Inflammatory macrophage (primary cell): ENCODE data around the gene FGF11.

Experiments used
- DNase-seq, 2 donors: peaks; one replicate each; pipeline ENCODE4 v3.0.0-alpha.2; 2020 to 2022

The FGF11 gene

GRCh38 chr17:7431231-7431630, 8.1 kb upstream of the FGF11 start:
- no peak for DNase-seq

DNA sequence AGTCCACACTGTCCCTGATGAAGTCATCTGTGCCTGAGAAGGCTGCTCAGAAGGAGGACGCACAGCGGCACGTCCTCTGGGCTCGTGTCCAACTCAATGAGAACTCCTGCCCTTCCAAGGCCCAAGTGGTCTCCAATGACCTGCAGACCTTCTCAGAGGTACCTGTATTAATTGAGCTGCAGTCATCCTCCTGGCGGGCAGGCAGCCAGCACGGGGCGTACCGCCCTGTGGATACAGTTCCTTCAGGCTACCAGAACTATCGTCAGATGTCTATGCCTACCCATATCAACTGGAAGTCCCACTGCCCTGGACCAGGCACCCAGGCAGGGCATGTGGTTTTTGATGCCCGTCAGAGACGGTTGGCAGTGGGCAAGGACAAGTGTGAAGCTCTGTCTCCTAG, 7.0 kb upstream of the FGF11 start:
- no peak for DNase-seq

GRCh38 chr17:7435676-7436555, 3.4 kb upstream of the FGF11 start:
- peak; percentile 69 to 73 for DNase-seq

- DNase-seq, result peak; percentile 76 to 85
Measured at GRCh38 chr17:7436556-7437368, 2.5 kb upstream of the FGF11 start.

DNA sequence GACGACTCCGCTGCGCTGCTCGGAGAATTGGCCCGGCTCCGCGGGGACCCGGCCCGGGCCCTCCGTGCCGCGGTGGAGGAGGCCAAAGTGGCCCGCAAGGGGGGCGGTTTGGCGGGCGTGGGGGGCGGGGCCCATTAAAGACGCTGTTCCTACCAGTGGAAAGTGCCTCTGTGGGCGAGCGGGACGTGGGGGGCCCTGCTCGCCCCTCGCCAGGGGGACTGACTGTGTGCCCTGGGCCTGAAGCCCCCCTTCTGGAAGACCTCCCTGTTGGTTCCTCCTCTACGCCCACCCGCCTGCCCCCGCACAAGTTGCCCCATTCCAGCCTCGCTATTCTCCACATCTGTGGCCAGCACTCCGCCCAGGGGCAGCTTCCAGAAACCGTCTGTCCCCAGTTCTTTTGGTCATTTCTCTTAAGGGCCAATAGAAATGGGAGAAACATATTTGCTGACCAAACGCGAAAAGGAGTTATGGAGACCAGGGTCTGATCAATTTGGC, 1.9 kb upstream of the FGF11 start:
- DNase-seq, result no peak

- DNase-seq, result peak; percentile 48 to 54
Measured at GRCh38 chr17:7437950-7438614, 1.2 kb upstream of the FGF11 start.

- no peak for DNase-seq
Measured at GRCh38 chr17:7438656-7439460, 454 bp upstream of the FGF11 start.

DNA sequence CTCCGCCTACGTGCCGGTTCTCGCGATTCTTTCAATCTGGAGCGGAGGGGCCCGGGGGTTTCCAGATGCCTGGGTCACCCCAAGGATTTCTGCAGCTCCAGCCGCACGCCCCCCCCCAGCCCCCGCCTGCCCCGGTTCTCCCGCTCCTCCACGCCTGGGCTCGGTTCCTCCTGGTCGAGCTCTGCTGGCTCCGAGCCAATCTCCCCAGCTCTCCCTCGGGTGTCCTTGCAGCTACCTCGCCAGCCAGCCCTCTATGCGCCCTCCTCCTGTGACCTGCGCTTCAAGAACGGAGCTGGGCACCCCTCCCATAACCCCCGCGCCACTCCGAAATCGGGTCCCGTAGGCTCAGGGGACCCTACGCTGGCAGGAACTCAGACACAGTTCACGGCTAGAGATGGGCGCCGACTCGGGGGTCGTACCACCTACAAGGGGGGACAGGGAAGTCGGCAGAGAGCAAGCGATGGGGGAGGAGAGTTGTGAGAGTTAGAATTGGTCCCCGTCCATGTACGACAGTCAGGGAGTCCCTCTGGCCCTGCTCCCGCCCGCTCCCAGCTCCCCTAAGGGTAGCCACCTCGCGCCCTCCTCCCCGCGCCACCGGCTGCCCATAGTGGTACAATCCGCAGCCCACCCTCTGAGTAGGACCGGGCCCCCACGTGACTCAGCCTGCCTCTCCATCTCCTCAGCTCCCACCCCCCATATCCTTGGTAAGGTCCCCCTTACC, 961 bp downstream of the FGF11 start:
- peak in 1 of 2 donors; percentile 27 for DNase-seq

- no peak for DNase-seq
Measured at GRCh38 chr17:7440834-7441195, 1.5 kb downstream of the FGF11 start.

DNA sequence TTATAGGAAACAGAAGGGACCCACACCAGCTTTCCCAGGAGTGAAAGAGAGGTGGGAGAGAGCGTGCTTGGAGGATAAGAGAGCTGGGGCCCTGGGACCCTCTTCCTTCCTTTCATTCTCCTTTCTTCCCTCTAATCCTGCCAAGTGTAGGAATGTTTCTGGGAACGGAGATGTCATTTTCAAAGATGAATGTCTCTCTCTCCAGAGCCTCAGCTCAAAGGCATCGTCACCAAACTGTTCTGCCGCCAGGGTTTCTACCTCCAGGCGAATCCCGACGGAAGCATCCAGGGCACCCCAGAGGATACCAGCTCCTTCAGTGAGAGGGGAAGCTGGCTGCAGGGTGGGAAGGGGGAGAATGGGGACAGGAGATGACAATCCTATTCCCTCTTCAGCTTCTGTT, 2.0 kb downstream of the FGF11 start:
- no peak for DNase-seq

DNA sequence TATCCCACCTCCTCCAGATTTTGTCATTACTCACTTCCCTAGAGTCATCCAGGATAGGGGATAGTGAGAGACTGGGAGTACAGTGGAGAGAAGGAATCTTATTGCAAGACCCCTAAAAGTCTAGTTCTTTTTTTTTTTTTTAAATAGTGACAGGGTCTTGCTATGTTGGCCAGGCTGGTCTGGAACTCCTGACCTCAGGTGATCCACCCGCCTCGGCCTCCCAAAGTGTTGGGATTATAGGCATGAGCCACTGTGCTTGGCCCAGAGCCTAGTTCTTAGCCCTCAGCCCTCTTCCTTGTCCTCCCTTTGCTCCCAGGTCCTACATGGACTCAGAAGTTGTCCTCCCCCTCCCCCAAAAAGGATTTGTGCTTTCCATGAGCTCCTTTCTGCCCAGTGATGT, 2.8 kb downstream of the FGF11 start:
- no peak for DNase-seq

DNA sequence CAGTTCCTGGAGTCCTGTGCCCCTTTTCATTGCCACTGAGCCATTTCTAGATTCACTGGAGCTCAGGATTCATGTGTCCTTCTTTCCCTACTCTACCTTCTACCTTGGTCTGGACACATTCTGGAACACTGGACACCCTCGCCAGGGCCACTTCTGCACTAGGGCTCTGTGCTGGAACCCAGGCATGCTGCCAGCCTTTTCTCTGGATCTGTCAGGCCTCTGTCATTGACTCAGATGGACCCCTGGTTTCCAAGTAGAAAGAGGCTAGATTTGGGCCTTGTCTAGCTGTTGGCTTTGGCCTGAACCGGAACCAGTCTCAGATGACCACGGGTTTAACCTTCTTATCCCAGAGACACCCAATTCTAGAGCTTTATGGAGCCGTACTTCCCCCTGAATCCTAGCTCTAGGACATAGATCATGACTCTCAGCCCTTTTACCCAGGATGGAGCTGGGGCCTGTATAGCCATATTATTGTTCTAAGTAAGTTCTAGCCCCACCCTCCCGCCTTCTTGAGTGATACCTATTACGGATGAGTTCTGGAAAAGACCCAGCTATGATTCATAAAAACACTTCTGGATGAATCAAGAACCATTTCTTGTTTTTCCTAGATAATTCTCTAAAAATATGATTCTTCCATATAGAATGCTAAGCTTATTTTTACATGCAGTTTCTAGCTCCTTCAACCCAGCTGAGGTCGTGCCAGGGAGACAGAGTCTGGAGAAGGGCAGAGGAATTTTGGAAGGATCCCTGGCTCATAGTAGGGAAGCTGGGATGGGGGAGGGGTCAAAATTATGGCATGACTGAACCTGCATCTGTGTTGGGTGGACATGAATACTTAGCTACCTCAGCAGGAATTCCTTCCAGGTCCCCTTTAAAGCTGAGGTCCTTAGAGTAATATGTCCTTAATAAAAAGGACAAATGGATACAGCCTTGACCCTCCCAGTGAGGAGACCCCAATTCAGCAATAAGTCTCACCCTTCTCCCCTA, 4.5 kb downstream of the FGF11 start:
- no peak for DNase-seq

DNA sequence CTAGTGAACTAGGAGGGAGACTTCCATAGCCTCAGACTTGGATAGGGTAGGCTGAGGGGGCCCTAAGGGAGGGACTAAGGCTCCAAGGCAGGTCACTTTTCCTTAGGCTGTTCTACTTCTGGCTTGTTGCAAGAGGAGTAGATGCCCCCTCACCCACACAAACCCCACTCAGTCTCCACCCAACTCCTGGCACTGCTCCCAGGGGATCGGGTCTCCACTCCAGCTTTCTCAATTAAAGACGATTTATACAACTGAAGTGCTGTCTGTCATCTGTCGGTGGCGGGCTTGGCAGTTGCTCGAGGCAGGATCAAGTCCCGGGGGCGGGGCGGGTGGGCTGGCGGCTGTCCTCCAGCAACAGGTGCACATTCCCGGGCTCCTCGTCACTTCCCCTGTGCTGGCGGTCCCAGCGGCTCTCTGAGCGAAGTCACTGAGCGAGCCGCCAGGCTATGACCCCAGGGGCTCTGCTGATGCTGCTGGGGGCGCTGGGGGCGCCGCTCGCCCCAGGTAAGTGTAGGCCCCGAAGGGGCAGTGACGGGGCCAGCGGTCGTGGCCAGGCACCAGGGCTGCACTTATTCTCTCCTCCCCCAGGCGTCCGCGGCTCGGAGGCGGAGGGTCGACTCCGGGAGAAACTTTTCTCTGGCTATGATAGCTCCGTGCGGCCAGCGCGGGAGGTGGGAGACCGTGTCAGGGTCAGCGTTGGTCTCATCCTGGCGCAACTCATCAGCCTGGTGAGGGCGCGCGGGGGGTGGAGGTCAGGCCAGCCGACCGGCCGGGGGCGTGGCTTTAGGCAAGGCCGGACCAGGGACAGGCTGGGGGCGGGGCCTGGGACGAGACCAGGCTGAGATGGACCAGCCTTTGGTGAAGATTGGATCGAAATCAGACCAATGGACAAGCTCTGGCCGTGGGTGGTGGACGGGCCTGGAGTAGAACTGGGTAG, 5.6 kb downstream of the FGF11 start, which contains the start of gene CHRNB1:
CHRNB1 (plus strand) TSS at position 380 of the 937 bp plus-strand sequence; CDS start at position 447, 67 bp downstream.
- DNase-seq, result peak; percentile 59 to 66

DNA sequence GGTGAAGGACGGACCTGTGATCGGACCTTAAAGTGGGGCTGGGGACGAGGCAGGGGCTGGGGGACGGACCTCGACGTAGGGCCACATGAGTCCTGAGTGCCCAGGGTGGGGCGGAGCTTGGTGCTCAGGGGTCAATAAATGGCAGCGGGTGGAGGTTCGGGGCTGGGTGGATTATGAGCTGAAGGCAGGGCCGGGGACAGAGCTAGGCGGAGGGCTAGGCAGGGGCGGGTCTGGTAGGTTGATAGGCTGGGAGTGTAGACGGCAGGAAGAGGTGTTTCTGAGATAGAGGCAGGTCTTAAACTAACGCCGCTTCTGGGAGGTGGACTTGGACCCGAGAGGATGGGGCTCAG, 6.3 kb downstream of the FGF11 start:
- DNase-seq, result no peak

- no peak for DNase-seq
Measured at GRCh38 chr17:7448461-7448860, 9.1 kb downstream of the FGF11 start.

GRCh38 chr17:7459961-7460545, 20.7 kb downstream of the FGF11 start:
- no peak for DNase-seq

DNA sequence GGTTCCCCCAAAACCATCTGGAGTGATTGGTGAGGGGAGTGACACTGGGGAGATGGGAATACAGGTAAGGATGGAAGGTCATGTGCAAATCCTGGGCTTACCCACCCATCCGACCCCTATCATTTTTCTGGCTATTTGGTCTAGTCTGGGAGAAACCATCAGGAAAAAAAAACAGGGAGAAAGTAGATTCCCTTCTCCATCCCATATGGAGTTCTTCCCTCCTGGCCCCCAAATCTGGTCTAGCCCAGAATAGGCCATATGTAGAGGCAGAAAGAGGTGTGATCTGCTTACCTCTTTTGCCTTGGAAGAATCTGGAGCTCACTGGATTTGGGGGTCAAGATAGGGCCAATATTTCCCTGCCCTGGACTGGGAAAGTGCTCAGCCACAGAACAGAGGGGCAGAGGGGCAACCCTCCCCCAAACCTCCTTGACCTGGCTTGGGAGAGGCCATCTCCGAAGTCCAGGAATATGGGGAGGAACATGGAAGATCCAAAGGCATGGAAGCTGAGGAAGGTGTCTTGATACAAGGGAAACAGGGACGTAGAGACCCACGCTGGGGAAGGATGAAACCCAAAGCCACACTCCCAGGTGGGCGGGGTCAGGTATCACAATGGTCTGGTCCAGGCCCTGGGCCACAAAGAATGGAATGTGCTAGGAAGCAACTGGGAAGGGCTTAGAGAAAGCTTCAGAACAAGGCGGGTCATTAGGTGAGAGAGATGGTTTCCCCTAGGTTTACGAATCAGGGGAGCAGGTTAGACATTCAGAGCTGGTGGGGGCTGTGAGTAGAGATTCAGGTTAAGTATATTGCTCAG, 21.7 kb downstream of the FGF11 start:
- DNase-seq, result no peak
